ENCODE measurements around the gene WAPL. TPM values are rescaled to one million over a fixed set of nuclear protein-coding genes. Genes with fewer than 3 reads are reported as not detected.
A peak's percentile ranks its signal among the peaks of the same experiment; 100 is the strongest.

The WAPL gene
- total and polyA plus RNA-seq, 12 donors: 11.1 to 44.5 (median 31.2) TPM

DNA sequence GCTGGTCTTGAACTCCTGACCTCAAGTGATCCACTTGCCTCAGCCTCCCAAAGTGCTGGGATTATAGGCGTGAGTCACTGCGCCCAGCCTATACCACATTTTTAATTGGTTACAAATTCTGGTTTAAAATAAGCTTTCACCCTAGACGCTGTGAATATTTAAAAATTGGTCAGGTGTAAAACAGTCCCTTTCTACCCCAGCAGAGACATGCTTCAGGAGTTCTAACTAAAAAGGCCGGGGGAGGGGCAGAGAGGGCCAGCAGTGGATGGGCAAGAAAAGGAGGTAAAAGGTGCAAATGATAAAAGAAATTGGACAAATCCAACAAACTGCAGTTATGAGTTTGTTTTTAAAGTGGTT lies 70.0 kb downstream of the WAPL start:
- intact Hi-C loops (cut with DNase I): no loop called here
- H3K9me3 ChIP-seq (replicated peaks in 1 of 3): no peaks in the 10 kb centered on the region
- peaks cover 0 to 7% of the 10 kb centered on the region in 2 donors for H3K4me1 ChIP-seq (replicated peaks in 1 of 2)
- H3K36me3 ChIP-seq (replicated peaks in 1 of 2): peaks cover 0 to 42% of the 10 kb centered on the region in 2 donors
- WGBS, 4 donors: 97 to 99% (median 98%) methylated on average over 4 of the region's 4 CpGs
- H3K27me3 ChIP-seq: no peaks in the 10 kb centered on the region
- TF ChIP-seq POLR2A (IDR thresholded peaks at IDR 0.05): no peak
- H3K27ac ChIP-seq: no peak overlapping the region
- DNase-seq: no peak
- no peak overlapping the region for H3K4me3 ChIP-seq

DNA sequence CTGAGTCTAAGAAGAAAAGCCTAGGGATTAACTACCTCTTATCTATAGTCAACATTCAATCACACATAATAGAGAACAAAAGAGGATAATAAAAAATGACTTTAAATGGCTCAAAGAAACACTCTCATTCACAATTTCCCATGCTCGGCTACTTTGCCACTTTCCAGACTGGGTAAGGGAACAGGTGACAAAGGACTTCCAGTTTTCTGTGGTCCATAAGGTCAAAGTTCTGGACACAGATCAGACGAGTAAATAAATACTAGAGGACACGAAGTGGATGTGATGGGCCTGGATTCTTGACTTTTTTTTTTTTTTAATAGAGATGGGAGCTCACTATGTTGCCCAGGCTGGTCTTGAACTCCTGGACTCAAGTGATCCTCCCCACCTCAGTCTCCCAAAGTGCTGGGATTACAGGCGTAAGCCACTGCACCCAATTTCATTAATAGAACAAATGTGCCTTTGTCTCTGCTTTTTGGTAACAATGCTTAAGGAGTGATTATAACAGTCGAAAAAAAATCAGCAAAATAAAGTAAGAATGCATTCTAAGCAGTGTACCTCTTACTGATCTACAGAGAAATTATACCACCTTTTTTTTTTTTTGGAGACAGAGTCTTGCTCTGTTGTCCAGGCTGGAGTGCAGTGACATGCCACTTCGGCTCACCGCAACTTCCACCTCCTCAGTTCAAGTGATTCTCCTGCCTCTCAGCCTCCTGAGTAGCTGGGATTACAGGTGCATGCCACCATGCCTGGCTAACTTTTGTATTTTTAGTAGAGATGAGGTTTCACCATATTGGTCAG lies 70.6 kb downstream of the WAPL start:
- intact Hi-C loops (cut with DNase I): no loop called here
- 84 to 91% (median 89%) methylated on average over 7 of the region's 7 CpGs for WGBS, 4 donors
- DNase-seq: no peak
- no peaks in the 10 kb centered on the region for H3K27me3 ChIP-seq
- H3K36me3 ChIP-seq (replicated peaks in 1 of 2): peaks cover 0 to 39% of the 10 kb centered on the region in 2 donors
- no peaks in the 10 kb centered on the region for H3K9me3 ChIP-seq (replicated peaks in 1 of 3)
- H3K4me3 ChIP-seq: no peak overlapping the region
- TF ChIP-seq, protein P1, sequence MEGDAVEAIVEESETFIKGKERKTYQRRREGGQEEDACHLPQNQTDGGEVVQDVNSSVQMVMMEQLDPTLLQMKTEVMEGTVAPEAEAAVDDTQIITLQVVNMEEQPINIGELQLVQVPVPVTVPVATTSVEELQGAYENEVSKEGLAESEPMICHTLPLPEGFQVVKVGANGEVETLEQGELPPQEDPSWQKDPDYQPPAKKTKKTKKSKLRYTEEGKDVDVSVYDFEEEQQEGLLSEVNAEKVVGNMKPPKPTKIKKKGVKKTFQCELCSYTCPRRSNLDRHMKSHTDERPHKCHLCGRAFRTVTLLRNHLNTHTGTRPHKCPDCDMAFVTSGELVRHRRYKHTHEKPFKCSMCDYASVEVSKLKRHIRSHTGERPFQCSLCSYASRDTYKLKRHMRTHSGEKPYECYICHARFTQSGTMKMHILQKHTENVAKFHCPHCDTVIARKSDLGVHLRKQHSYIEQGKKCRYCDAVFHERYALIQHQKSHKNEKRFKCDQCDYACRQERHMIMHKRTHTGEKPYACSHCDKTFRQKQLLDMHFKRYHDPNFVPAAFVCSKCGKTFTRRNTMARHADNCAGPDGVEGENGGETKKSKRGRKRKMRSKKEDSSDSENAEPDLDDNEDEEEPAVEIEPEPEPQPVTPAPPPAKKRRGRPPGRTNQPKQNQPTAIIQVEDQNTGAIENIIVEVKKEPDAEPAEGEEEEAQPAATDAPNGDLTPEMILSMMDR (IDR thresholded peaks at IDR 0.05): no peak
- no peak for TF ChIP-seq POLR2A (IDR thresholded peaks at IDR 0.05)
- H3K27ac ChIP-seq: no peak overlapping the region
- H3K4me1 ChIP-seq (replicated peaks in 1 of 2): peaks cover 0 to 7% of the 10 kb centered on the region in 2 donors

DNA sequence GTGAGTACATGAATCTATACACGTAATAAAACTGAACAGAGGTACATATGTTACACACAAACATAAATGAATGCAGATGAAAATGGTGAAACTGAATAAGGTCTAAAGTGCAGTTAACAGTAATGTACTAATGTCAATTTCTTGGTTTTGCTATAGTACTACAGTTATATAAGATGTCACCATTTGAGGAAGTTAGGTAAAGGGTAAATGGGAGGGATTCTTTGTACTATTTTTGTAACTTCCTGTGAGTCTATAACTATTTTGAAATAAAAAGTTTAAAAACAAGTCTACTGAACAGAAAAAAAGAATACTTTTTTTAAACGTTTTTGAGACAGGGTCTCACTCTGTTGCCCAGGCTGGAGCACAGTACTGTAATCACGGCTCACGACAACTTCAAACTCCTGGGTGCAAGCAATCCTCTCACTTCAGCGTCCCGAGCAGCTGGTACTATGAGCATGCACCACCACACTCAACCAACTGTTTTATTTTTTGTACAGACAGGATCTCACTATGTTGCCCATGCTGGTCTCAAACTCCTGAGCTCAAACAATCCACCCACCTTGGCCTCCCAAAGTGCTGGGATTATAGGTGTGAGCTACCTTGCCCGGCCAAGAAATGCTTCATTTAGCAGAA lies 71.5 kb downstream of the WAPL start:
- no peak for DNase-seq
- Histone ChIP-seq H3K9me3 (replicated peaks in 1 of 3) (no peaks in the 10 kb centered on the region), H3K36me3 (replicated peaks in 1 of 2) (peaks cover 0 to 45% of the 10 kb centered on the region in 2 donors), H3K4me3 (no peak overlapping the region), H3K27ac (no peak overlapping the region), H3K4me1 (replicated peaks in 1 of 2) (peaks cover 0 to 7% of the 10 kb centered on the region in 2 donors), H3K27me3 (no peaks in the 10 kb centered on the region)
- TF ChIP-seq, protein P1 (IDR thresholded peaks at IDR 0.05): no peak
- no peak for TF ChIP-seq POLR2A (IDR thresholded peaks at IDR 0.05)
- intact Hi-C loops (cut with DNase I): no loop called here
- 85 to 91% (median 87%) methylated on average over 7 of the region's 7 CpGs for WGBS, 4 donors

DNA sequence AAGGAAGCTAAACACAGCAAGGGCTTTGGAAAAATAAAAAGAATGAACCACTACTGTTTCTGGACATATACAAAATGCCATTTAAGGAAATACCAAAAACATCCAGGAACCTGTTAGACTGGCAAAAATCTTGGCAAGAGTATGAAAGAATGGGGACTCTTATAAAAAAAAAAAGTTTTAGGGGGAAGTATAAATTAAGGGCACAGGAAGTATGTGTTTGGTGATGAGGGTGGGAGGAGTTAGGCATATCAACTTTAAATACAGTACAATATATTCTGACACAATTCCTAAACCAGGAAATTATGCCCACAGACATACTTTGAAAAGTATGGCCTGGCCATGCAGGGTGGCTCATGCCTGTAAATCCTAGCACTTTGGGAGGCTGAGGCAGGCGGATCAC lies 74.2 kb downstream of the WAPL start:
- Histone ChIP-seq H3K27me3 (no peaks in the 10 kb centered on the region), H3K36me3 (replicated peaks in 1 of 2) (peaks cover 0 to 57% of the 10 kb centered on the region in 2 donors), H3K27ac (peak overlapping the region in 1 of 5 donors; percentile 19), H3K9me3 (replicated peaks in 1 of 3) (no peaks in the 10 kb centered on the region), H3K4me1 (replicated peaks in 1 of 2) (peaks cover 0 to 7% of the 10 kb centered on the region in 2 donors), H3K4me3 (no peak overlapping the region)
- TF ChIP-seq, protein P1 (IDR thresholded peaks at IDR 0.05): no peak
- TF ChIP-seq POLR2A (IDR thresholded peaks at IDR 0.05): no peak
- WGBS, 4 donors: 90 to 100% (median 96%) methylated on average over 1 of the region's 1 CpG
- intact Hi-C loops (cut with DNase I): no loop called here
- no peak for DNase-seq

Measured in adrenal gland (tissue), 12 donors.